ENCODE results near the gene CDC14B. TPM values are rescaled to one million over a fixed set of nuclear protein-coding genes. Genes with fewer than 3 reads are reported as not detected.

CDC14B gene
- total and polyA plus RNA-seq, 2 donors (not counting 1 experiment from before 2014, with no cell fraction given), result 2.8 to 8.5 TPM

DNA sequence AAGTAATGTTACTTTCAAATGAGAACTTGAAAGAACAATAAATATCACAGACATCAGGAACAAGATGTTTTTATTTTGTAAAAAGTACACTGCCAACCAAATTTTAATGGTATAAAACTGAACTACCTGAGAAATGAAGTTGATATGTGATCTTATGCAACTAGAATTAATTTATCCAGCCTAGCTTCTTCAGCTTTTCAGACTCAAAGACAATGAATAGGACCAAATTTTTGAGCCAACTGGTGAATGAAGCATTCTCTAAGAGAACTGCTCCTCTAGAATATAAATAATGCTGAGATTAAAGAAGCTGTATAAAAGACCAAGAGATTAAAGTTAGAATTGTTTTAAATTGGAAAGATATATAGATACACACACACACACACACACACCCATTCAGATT, 9.9 kb downstream of the CDC14B start:
- H3K79me2 ChIP-seq (ENCODE audit: control insufficient read depth, insufficient read depth, low read length), result no peaks in the 10 kb centered on the region
- H3K9me3 Mint-ChIP-seq (ENCODE audit: insufficient read depth), result no peaks in the 10 kb centered on the region
- POLR2A ChIA-PET, result no interaction called here

DNA sequence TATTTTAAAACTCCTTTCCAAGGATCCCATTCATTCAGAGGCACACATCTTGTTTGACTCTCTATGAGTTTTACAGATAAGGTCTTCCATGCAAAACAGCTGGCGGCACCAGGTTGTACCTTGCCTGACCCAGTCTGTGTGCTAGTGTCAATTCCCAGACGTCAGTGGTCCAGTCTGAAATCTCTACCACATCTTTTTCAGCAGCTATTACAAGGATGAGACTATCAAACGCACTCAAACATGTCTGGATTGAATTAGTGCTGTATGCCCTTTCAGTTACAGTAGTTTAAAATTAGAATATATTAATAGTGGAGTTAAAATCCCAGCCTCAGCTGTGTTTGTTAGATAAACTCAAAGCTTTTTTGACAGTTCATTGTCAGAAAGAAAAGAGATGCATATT, 11.7 kb downstream of the CDC14B start:
- Histone ChIP-seq H3K27ac (ENCODE audit: low read length in 2 of 2) (no peak overlapping the region), H3K9ac (ENCODE audit: low read length) (no peak overlapping the region), H3K4me1 (ENCODE audit: control insufficient read depth in 2 of 2, insufficient read depth in 2 of 2, low read length in 2 of 2) (no peaks in the 10 kb centered on the region), H3K4me3 (ENCODE audit: control extremely low read depth in 1 of 5, extremely low read depth in 1 of 5, insufficient read depth in 1 of 5, low read depth in 2 of 5, low read length in 4 of 5) (no peak overlapping the region), H4K20me1 (ENCODE audit: control insufficient read depth, insufficient read depth, low read length, poor library complexity, severe bottlenecking) (no peaks in the 10 kb centered on the region), H3K9me3 (ENCODE audit: control extremely low read depth in 1 of 3, control insufficient read depth in 2 of 3, insufficient read depth in 1 of 3, low read length in 2 of 3) (no peaks in the 10 kb centered on the region), H3K4me2 (replicated peaks; ENCODE audit: low read depth, low read length, poor library complexity, severe bottlenecking) (no peak overlapping the region), H3K27me3 (replicated peaks in 1 of 4; ENCODE audit: control extremely low read depth in 1 of 4, control insufficient read depth in 3 of 4, insufficient read depth in 4 of 4, low read length in 3 of 4) (peaks cover 0 to 10% (median 4%) of the 10 kb centered on the region in 4 experiments), H2AFZ (ENCODE audit: insufficient read depth, low read depth, low read length, poor library complexity, severe bottlenecking) (no peak overlapping the region), H3K36me3 (replicated peaks in 1 of 2; ENCODE audit: control extremely low read depth in 1 of 2, control insufficient read depth in 1 of 2, extremely low read depth in 1 of 2, insufficient read depth in 2 of 2, low read length in 1 of 2) (no peaks in the 10 kb centered on the region), H3K79me2 (ENCODE audit: control insufficient read depth, insufficient read depth, low read length) (no peaks in the 10 kb centered on the region)
- TF ChIP-seq EZH2 (IDR thresholded peaks at IDR 0.05; ENCODE audit: borderline replicate concordance, insufficient read depth, low read depth, low read length, poor library complexity, severe bottlenecking), result no peak
- TF ChIP-seq, protein P1, sequence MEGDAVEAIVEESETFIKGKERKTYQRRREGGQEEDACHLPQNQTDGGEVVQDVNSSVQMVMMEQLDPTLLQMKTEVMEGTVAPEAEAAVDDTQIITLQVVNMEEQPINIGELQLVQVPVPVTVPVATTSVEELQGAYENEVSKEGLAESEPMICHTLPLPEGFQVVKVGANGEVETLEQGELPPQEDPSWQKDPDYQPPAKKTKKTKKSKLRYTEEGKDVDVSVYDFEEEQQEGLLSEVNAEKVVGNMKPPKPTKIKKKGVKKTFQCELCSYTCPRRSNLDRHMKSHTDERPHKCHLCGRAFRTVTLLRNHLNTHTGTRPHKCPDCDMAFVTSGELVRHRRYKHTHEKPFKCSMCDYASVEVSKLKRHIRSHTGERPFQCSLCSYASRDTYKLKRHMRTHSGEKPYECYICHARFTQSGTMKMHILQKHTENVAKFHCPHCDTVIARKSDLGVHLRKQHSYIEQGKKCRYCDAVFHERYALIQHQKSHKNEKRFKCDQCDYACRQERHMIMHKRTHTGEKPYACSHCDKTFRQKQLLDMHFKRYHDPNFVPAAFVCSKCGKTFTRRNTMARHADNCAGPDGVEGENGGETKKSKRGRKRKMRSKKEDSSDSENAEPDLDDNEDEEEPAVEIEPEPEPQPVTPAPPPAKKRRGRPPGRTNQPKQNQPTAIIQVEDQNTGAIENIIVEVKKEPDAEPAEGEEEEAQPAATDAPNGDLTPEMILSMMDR (IDR thresholded peaks at IDR 0.05), result no peak
- Mint-ChIP-seq H3K9me3 (ENCODE audit: insufficient read depth) (no peaks in the 10 kb centered on the region), H3K4me1 (no peaks in the 10 kb centered on the region), H3K27me3 (peaks cover 26% of the 10 kb centered on the region), H3K27ac (no peak overlapping the region), H3K4me3 (no peak overlapping the region)
- WGBS (ENCODE audit: insufficient coverage), result 86% methylated on average over 1 of the region's 3 CpGs
- ChIA-PET CTCF (no interaction called here), POLR2A (no interaction called here)
- intact Hi-C loops (cut with micrococcal nuclease), result no loop called here
- ATAC-seq (ENCODE audit: low read depth), result no peak
- no peak for DNase-seq

More for the DNA sequence above, 9.9 kb downstream of the CDC14B start:
- Mint-ChIP-seq H3K27me3 (peaks cover 27% of the 10 kb centered on the region), H3K4me1 (no peaks in the 10 kb centered on the region), H3K4me3 (no peak overlapping the region), H3K27ac (no peak overlapping the region)
- no peak overlapping the region for H3K27ac ChIP-seq (ENCODE audit: low read length in 2 of 2)
- H3K4me1 ChIP-seq (ENCODE audit: control insufficient read depth in 2 of 2, insufficient read depth in 2 of 2, low read length in 2 of 2), result no peaks in the 10 kb centered on the region
- no peak overlapping the region for H3K4me2 ChIP-seq (replicated peaks; ENCODE audit: low read depth, low read length, poor library complexity, severe bottlenecking)
- intact Hi-C loops (cut with micrococcal nuclease), result no loop called here
- H3K36me3 ChIP-seq (replicated peaks in 1 of 2; ENCODE audit: control extremely low read depth in 1 of 2, control insufficient read depth in 1 of 2, extremely low read depth in 1 of 2, insufficient read depth in 2 of 2, low read length in 1 of 2), result no peaks in the 10 kb centered on the region
- H3K9me3 ChIP-seq (ENCODE audit: control extremely low read depth in 1 of 3, control insufficient read depth in 2 of 3, insufficient read depth in 1 of 3, low read length in 2 of 3), result no peaks in the 10 kb centered on the region
- TF ChIP-seq, protein P1 (IDR thresholded peaks at IDR 0.05), result no peak
- no peak for TF ChIP-seq EZH2 (IDR thresholded peaks at IDR 0.05; ENCODE audit: borderline replicate concordance, insufficient read depth, low read depth, low read length, poor library complexity, severe bottlenecking)
- ATAC-seq (ENCODE audit: low read depth) (no peak), DNase-seq (no peak)
- no peak overlapping the region for H3K9ac ChIP-seq (ENCODE audit: low read length)
- H3K27me3 ChIP-seq (replicated peaks in 1 of 4; ENCODE audit: control extremely low read depth in 1 of 4, control insufficient read depth in 3 of 4, insufficient read depth in 4 of 4, low read length in 3 of 4), result peaks cover 0 to 10% (median 4%) of the 10 kb centered on the region in 4 experiments
- no peaks in the 10 kb centered on the region for H4K20me1 ChIP-seq (ENCODE audit: control insufficient read depth, insufficient read depth, low read length, poor library complexity, severe bottlenecking)
- no peak overlapping the region for H2AFZ ChIP-seq (ENCODE audit: insufficient read depth, low read depth, low read length, poor library complexity, severe bottlenecking)
- CTCF ChIA-PET, result no interaction called here
- H3K4me3 ChIP-seq (ENCODE audit: control extremely low read depth in 1 of 5, extremely low read depth in 1 of 5, insufficient read depth in 1 of 5, low read depth in 2 of 5, low read length in 4 of 5), result no peak overlapping the region

Data from B cell (primary cell).